ENCODE data around the gene THBD.

DNA sequence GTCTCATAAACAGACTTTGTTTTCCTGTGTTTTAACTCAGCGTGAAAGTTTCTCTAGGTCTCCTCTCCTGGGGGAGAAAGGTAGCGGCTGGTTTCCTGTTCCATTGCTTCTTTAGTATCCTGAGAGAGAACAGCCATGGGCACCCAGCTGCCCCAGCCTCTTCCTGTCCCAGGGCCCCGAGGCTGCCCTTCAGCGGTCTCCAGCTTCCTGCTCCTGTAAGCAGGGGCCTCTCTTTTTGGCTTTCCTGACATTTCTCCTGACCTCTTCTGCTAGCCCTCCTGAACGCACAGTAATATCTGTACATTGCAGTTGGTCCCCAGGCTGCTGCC, 16.8 kb downstream of the THBD start:
- TF ChIP-seq, protein P1, sequence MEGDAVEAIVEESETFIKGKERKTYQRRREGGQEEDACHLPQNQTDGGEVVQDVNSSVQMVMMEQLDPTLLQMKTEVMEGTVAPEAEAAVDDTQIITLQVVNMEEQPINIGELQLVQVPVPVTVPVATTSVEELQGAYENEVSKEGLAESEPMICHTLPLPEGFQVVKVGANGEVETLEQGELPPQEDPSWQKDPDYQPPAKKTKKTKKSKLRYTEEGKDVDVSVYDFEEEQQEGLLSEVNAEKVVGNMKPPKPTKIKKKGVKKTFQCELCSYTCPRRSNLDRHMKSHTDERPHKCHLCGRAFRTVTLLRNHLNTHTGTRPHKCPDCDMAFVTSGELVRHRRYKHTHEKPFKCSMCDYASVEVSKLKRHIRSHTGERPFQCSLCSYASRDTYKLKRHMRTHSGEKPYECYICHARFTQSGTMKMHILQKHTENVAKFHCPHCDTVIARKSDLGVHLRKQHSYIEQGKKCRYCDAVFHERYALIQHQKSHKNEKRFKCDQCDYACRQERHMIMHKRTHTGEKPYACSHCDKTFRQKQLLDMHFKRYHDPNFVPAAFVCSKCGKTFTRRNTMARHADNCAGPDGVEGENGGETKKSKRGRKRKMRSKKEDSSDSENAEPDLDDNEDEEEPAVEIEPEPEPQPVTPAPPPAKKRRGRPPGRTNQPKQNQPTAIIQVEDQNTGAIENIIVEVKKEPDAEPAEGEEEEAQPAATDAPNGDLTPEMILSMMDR (IDR thresholded peaks at IDR 0.05; ENCODE audit: poor library complexity) = no peak
- TF ChIP-seq EZH2 (IDR thresholded peaks at IDR 0.05; ENCODE audit: borderline replicate concordance) = no peak
